Neuronal stem cell (in vitro differentiated cells): Measurements from ENCODE around the gene SKIDA1.
A peak's percentile ranks its signal among the peaks of the same experiment; 100 is the strongest.

Experiments used
- DNase-seq: peaks from one replicate; pipeline ENCODE4 v3.0.0-alpha.2; 2013; ENCODE audit warnings: low spot score
- H2AFZ ChIP-seq: one replicate; pipeline ENCODE4 v1.6.1; 2013; ENCODE audit warnings: mild to moderate bottlenecking, low read length, inconsistent platforms
- H2AK5ac ChIP-seq: 2 replicates; pipeline ENCODE4 v1.6.1; 2013; ENCODE audit warnings: low read depth, mild to moderate bottlenecking, inconsistent platforms, low read length, moderate library complexity, mixed read lengths
- H2BK120ac ChIP-seq: 2 replicates; pipeline ENCODE4 v1.6.1; 2013; ENCODE audit warnings: low read depth, mild to moderate bottlenecking, inconsistent platforms, low read length, moderate library complexity, mixed read lengths
- H2BK12ac ChIP-seq: one replicate; pipeline ENCODE4 v1.6.1; 2013; ENCODE audit warnings: low read length, inconsistent platforms
- H2BK15ac ChIP-seq: 2 replicates; pipeline ENCODE4 v1.6.1; 2013; ENCODE audit warnings: mild to moderate bottlenecking, low read length, inconsistent platforms, mixed read lengths
- H2BK5ac ChIP-seq: one replicate; pipeline ENCODE4 v1.6.1; 2013; ENCODE audit warnings: inconsistent platforms, mild to moderate bottlenecking, low read length, moderate library complexity
- H3K14ac ChIP-seq: one replicate; pipeline ENCODE4 v1.6.1; 2013; ENCODE audit warnings: low read length, inconsistent platforms
- H3K18ac ChIP-seq: 2 replicates; pipeline ENCODE4 v1.6.1; 2013; ENCODE audit warnings: low read length, inconsistent platforms
- H3K23ac ChIP-seq: 2 replicates; pipeline ENCODE4 v1.6.1; 2013; ENCODE audit warnings: low read depth, mild to moderate bottlenecking, mixed read lengths, low read length, inconsistent platforms; ENCODE audit not compliant: poor library complexity
- H3K27ac ChIP-seq: replicated peaks from 3 replicates; pipeline ENCODE4 v1.5.1; 2013; ENCODE audit warnings: low read length, inconsistent platforms
- H3K27me3 ChIP-seq, 3 experiments: 2 replicates each; pipeline ENCODE4 v1.6.1; 2013; ENCODE audit warnings: low read length in 3 of 3, mild to moderate bottlenecking in 2 of 3, inconsistent platforms in 1 of 3, low read depth in 1 of 3, mixed read lengths in 1 of 3, moderate library complexity in 1 of 3; ENCODE audit not compliant: control insufficient read depth in 3 of 3, insufficient read depth in 3 of 3
- H3K36me3 ChIP-seq, 2 donors: replicated peaks in 1 of 2; 2 replicates each; pipeline ENCODE4 v1.6.1; 2013; ENCODE audit warnings: low read length in 2 of 2; ENCODE audit not compliant: control insufficient read depth in 2 of 2, insufficient read depth in 2 of 2
- H3K4ac ChIP-seq: 2 replicates; pipeline ENCODE4 v1.6.1; 2013; ENCODE audit warnings: inconsistent platforms, mild to moderate bottlenecking, low read length, moderate library complexity
- H3K4me1 ChIP-seq, 2 donors: 1 replicate in 1 of 2; 2 replicates in 1 of 2; pipeline ENCODE4 v1.6.1; 2013; ENCODE audit warnings: low read length in 2 of 2, low read depth in 1 of 2; ENCODE audit not compliant: control insufficient read depth in 2 of 2, insufficient read depth in 1 of 2
- H3K4me2 ChIP-seq: one replicate; pipeline ENCODE4 v1.6.1; 2013; ENCODE audit warnings: mild to moderate bottlenecking, low read length, inconsistent platforms; ENCODE audit not compliant: insufficient read depth, poor library complexity, severe bottlenecking
- H3K4me3 ChIP-seq, 2 donors: 2 replicates each; pipeline ENCODE4 v1.5.1; 2013; ENCODE audit warnings: low read length in 2 of 2, mild to moderate bottlenecking in 2 of 2, inconsistent platforms in 1 of 2, moderate library complexity in 1 of 2
- H3K79me1 ChIP-seq: one replicate; pipeline ENCODE4 v1.6.1; 2013; ENCODE audit warnings: low read depth, mild to moderate bottlenecking, inconsistent platforms, low read length, moderate library complexity
- H3K9ac ChIP-seq: one replicate; pipeline ENCODE4 v1.6.1; 2013; ENCODE audit warnings: mild to moderate bottlenecking, low read depth, low read length, inconsistent platforms; ENCODE audit not compliant: poor library complexity
- H3K9me3 ChIP-seq, 2 donors: replicated peaks in 1 of 2; 2 replicates each; pipeline versions ENCODE3 to v1.6.1; 2013; ENCODE audit warnings: low read length in 2 of 2, mild to moderate bottlenecking in 2 of 2, inconsistent platforms in 1 of 2, low read depth in 1 of 2, mixed read lengths in 1 of 2, moderate library complexity in 1 of 2; ENCODE audit not compliant: control insufficient read depth in 2 of 2, insufficient read depth in 1 of 2
- H4K8ac ChIP-seq: one replicate; pipeline ENCODE4 v1.6.1; 2013; ENCODE audit warnings: low read depth, mild to moderate bottlenecking, inconsistent platforms, low read length, moderate library complexity
- H4K91ac ChIP-seq: one replicate; pipeline ENCODE4 v1.6.1; 2013; ENCODE audit warnings: low read length, low read depth, mild to moderate bottlenecking, inconsistent platforms; ENCODE audit not compliant: poor library complexity
- WGBS, 2 donors: extraction: QIAGEN DNeasy Blood & Tissue Kit; methylation state at CpG; one replicate each; pipeline ENCODE4 v1.1.7; 2013; ENCODE audit warnings: missing lambda C conversion rate in 2 of 2, mixed read lengths in 1 of 2; ENCODE audit not compliant: insufficient read length in 2 of 2, insufficient replicate concordance in 1 of 2; ENCODE audit errors: extremely low coverage in 2 of 2; 5-methylcytosine and 5-hydroxymethylcytosine counted together

Gene SKIDA1

DNA sequence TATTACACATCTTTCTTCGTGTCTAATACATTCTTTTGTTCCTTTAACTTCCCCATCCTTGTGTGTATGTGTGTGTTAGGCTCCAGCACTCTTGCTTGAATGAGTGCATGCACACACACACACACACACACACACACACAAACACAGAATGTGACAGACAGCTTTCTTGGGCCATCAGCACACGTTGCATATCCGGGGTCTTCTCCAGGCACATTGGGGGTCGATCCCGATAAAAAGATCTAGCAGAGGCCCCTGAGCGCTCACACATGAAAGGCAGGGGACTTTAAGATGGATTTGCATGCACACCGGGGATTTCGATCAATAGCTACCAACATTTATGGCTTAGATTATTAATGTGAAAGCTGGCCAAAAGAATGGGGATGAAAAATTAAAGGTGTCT lies 4.5 kb downstream of the SKIDA1 start:
- Histone ChIP-seq H3K4me3 (peak overlapping the region in 1 of 2 donors; percentile 0), H2BK120ac (no peak overlapping the region), H2BK5ac (no peak overlapping the region), H3K4me2 (no peak overlapping the region), H3K9ac (no peak overlapping the region), H3K4me1 (peaks cover 6 to 30% of the 10 kb centered on the region in 2 donors), H3K14ac (no peak overlapping the region), H3K18ac (no peak overlapping the region), H3K4ac (no peak overlapping the region), H3K23ac (no peak overlapping the region), H2BK15ac (no peak overlapping the region), H4K8ac (no peak overlapping the region), H3K36me3 (peaks cover 1 to 6% of the 10 kb centered on the region in 2 donors), H4K91ac (no peak overlapping the region), H2BK12ac (no peak overlapping the region), H3K27me3 (no peaks in the 10 kb centered on the region), H3K79me1 (no peaks in the 10 kb centered on the region), H3K27ac (peak overlapping the region; percentile 39), H2AFZ (no peak overlapping the region), H2AK5ac (no peak overlapping the region), H3K9me3 (no peaks in the 10 kb centered on the region)
- DNase-seq: no peak
- WGBS, 2 donors: 86% methylated on average over 1 of the region's 8 CpGs; no CpG with 5 or more reads in 1 of the 2 donors

DNA sequence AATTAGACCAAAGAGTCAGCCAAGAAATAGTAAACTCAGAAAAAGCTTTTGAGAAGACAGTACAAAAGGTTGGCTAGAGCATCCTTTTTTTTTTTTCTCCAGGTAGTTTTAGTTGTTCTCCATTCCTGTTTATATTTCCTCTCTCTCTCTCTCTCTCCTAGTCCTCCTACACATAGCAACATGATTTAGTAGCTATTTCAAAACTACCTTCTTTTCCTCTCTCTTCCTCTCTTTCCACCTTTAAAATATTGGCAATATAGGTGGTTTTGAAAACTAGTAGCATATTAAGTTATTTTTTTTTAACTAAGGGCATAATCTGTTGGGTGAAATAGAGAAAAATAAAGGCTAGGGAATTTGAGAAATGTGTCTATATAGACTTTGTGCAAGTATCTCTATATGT lies 5.0 kb downstream of the SKIDA1 start:
- Histone ChIP-seq H3K4me2 (no peak overlapping the region), H3K18ac (no peak overlapping the region), H2AFZ (no peak overlapping the region), H3K4ac (no peak overlapping the region), H3K14ac (no peak overlapping the region), H3K79me1 (no peaks in the 10 kb centered on the region), H3K4me1 (peaks cover 6 to 30% of the 10 kb centered on the region in 2 donors), H4K91ac (no peak overlapping the region), H2BK15ac (no peak overlapping the region), H3K36me3 (peaks cover 2 to 11% of the 10 kb centered on the region in 2 donors), H2BK5ac (no peak overlapping the region), H2BK120ac (no peak overlapping the region), H3K4me3 (peak overlapping the region in 1 of 2 donors; percentile 0), H3K9me3 (no peaks in the 10 kb centered on the region), H2BK12ac (no peak overlapping the region), H3K9ac (no peak overlapping the region), H3K27me3 (no peaks in the 10 kb centered on the region), H3K23ac (no peak overlapping the region), H4K8ac (no peak overlapping the region), H2AK5ac (no peak overlapping the region), H3K27ac (no peak overlapping the region)
- DNase-seq: no peak

DNA sequence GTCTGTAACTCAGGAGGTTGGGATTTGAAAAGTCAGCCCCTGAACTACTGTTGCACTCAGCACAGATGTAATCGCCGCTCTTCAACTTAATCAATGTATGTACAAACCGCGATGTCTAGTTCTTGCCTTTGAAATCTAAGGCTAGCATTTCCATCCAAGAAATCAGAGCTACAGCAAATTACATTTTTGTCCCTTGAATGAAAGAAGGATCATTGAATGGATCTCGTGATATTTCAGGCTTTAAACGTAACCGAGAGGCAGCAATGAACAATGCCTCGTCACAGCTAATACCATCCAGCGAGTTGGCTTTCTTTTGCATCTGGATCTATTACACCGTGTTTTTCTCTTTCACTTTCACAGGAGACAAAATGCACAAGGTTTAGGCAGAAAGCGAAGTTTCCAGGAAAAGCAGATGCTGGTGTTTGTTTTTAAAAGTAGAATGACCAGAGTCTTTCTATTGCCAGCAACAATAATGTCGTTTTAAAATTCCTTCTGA lies 5.5 kb downstream of the SKIDA1 start:
- Histone ChIP-seq H3K27ac (peak overlapping the region; percentile 96), H2AK5ac (no peak overlapping the region), H2BK12ac (no peak overlapping the region), H2BK15ac (no peak overlapping the region), H3K9me3 (no peaks in the 10 kb centered on the region), H3K36me3 (peaks cover 4 to 16% of the 10 kb centered on the region in 2 donors), H2BK5ac (no peak overlapping the region), H3K14ac (no peak overlapping the region), H4K91ac (no peak overlapping the region), H3K4me1 (peaks cover 6 to 30% of the 10 kb centered on the region in 2 donors), H3K4me3 (peak overlapping the region; percentile 73 to 86), H2BK120ac (no peak overlapping the region), H3K18ac (no peak overlapping the region), H2AFZ (no peak overlapping the region), H3K27me3 (no peaks in the 10 kb centered on the region), H3K23ac (no peak overlapping the region), H3K4me2 (peak overlapping the region; percentile 66), H3K79me1 (no peaks in the 10 kb centered on the region), H3K9ac (no peak overlapping the region), H4K8ac (no peak overlapping the region), H3K4ac (no peak overlapping the region)
- no CpG with 5 or more reads among the region's 12 CpGs for WGBS, 2 donors
- no peak for DNase-seq

DNA sequence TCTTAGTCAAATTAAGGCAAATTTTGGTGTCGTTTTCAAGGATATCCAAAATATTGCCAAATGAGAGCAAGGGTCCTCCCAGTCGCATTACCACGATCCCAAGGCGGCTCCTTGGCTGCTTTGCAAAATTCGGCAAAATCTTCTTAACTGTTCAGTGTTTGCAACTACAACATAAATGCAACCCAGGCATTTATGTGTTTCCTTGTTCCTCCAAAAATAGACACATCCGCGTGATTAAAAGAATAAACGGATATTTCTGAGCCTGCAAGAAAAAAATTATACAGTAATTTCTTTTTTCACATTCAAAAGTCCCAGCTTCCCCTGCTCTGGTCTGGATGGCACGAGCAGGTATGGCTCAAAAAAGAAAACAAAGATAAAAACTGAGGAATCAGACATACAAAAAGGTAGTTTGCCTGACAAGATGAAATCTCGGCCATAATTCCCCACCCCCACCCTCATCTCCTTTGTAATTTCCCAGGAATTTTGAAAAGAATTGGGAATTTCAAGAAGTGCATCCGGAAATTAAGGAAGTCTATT lies 6.0 kb downstream of the SKIDA1 start:
- peak overlapping the region; percentile 66 for H3K4me2 ChIP-seq
- peak overlapping the region; percentile 96 for H3K27ac ChIP-seq
- H3K4ac ChIP-seq: no peak overlapping the region
- H3K4me3 ChIP-seq: peak overlapping the region in 1 of 2 donors; percentile 86
- H2BK12ac ChIP-seq: no peak overlapping the region
- no peak for DNase-seq
- no peak overlapping the region for H3K14ac ChIP-seq
- H2AK5ac ChIP-seq: no peak overlapping the region
- H3K4me1 ChIP-seq: peaks cover 6 to 30% of the 10 kb centered on the region in 2 donors
- no peak overlapping the region for H3K9ac ChIP-seq
- WGBS, 2 donors: no CpG with 5 or more reads among the region's 11 CpGs
- no peak overlapping the region for H2BK15ac ChIP-seq
- H4K8ac ChIP-seq: no peak overlapping the region
- H2BK5ac ChIP-seq: no peak overlapping the region
- H3K36me3 ChIP-seq: peaks cover 5 to 21% of the 10 kb centered on the region in 2 donors
- no peaks in the 10 kb centered on the region for H3K9me3 ChIP-seq
- no peak overlapping the region for H3K23ac ChIP-seq
- H3K27me3 ChIP-seq: no peaks in the 10 kb centered on the region
- H3K79me1 ChIP-seq: no peaks in the 10 kb centered on the region
- H4K91ac ChIP-seq: no peak overlapping the region
- H2BK120ac ChIP-seq: no peak overlapping the region
- H3K18ac ChIP-seq: no peak overlapping the region
- no peak overlapping the region for H2AFZ ChIP-seq
